ENCODE measurements around the gene UNC13A. TPM values are rescaled to one million over a fixed set of nuclear protein-coding genes. Genes with fewer than 3 reads are reported as not detected.
A peak's percentile ranks its signal among the peaks of the same experiment; 100 is the strongest.

The UNC13A gene
- total RNA-seq, 3 donors from 2014 or later (not counting 1 experiment from before 2014, with no cell fraction given), result not detected

- no peak overlapping the region for H3K27ac Mint-ChIP-seq
- Histone ChIP-seq H3K4me1 (ENCODE audit: control insufficient read depth, insufficient read depth, low read length) (peaks cover 28% of the 10 kb centered on the region), H3K27ac (ENCODE audit: low read length) (no peak overlapping the region), H3K36me3 (ENCODE audit: control insufficient read depth, insufficient read depth, low read length) (peaks cover 50% of the 10 kb centered on the region), H3K4me3 (ENCODE audit: low read length) (no peak overlapping the region), H3K27me3 (ENCODE audit: control insufficient read depth, insufficient read depth, low read length) (no peaks in the 10 kb centered on the region), H3K9me3 (ENCODE audit: control insufficient read depth, insufficient read depth, low read length) (no peaks in the 10 kb centered on the region)
- WGBS (ENCODE audit: insufficient coverage), result 98% methylated on average over 7 of the region's 7 CpGs
- H3K36me3 Mint-ChIP-seq, result no peaks in the 10 kb centered on the region
- H3K4me3 Mint-ChIP-seq, result no peak overlapping the region
- intact Hi-C loops (cut with micrococcal nuclease), result loop anchor here (1.0 kb wide), 1 partner anchor 51 kb away; no protein-coding TSS in a partner anchor
- TF ChIP-seq CTCF (IDR thresholded peaks at IDR 0.05), result no peak
- ATAC-seq, result no peak
- DNase-seq, result no peak
- no peaks in the 10 kb centered on the region for H3K9me3 Mint-ChIP-seq
- peaks cover 20 to 47% of the 10 kb centered on the region in 2 donors for H3K4me1 Mint-ChIP-seq
- H3K27me3 Mint-ChIP-seq (ENCODE audit: low read depth in 2 of 2), result no peaks in the 10 kb centered on the region
These were observed 36.5 kb upstream of the UNC13A start for GRCh38 chr19:17724655-17725054.

GRCh38 chr19:17722655-17723240 lies 34.6 kb upstream of the UNC13A start:
- no peaks in the 10 kb centered on the region for H3K9me3 ChIP-seq (ENCODE audit: control insufficient read depth, insufficient read depth, low read length)

GRCh38 chr19:17721821-17722220 lies 33.7 kb upstream of the UNC13A start:
- Histone ChIP-seq H3K9me3 (ENCODE audit: control insufficient read depth, insufficient read depth, low read length) (no peaks in the 10 kb centered on the region), H3K4me1 (ENCODE audit: control insufficient read depth, insufficient read depth, low read length) (peaks cover 40% of the 10 kb centered on the region), H3K27ac (ENCODE audit: low read length) (no peak overlapping the region), H3K27me3 (ENCODE audit: control insufficient read depth, insufficient read depth, low read length) (no peaks in the 10 kb centered on the region), H3K36me3 (ENCODE audit: control insufficient read depth, insufficient read depth, low read length) (peaks cover 31% of the 10 kb centered on the region), H3K4me3 (ENCODE audit: low read length) (no peak overlapping the region)
- intact Hi-C loops (cut with micrococcal nuclease), result no loop called here
- Mint-ChIP-seq H3K4me1 (peaks cover 25 to 53% of the 10 kb centered on the region in 2 donors), H3K27me3 (ENCODE audit: low read depth in 2 of 2) (peaks cover 0 to 3% of the 10 kb centered on the region in 2 donors), H3K36me3 (no peaks in the 10 kb centered on the region), H3K9me3 (no peaks in the 10 kb centered on the region), H3K4me3 (peak overlapping the region; percentile 1), H3K27ac (peak overlapping the region in 1 of 2 donors; percentile 86)
- TF ChIP-seq CTCF (IDR thresholded peaks at IDR 0.05), result no peak
- DNase-seq, result no peak
- 46% methylated on average over 8 of the region's 8 CpGs for WGBS (ENCODE audit: insufficient coverage)
- no peak for ATAC-seq

More at GRCh38 chr19:17722655-17723240, 34.6 kb upstream of the UNC13A start:
- Mint-ChIP-seq H3K36me3 (no peaks in the 10 kb centered on the region), H3K27me3 (ENCODE audit: low read depth in 2 of 2) (no peaks in the 10 kb centered on the region), H3K4me1 (peaks cover 25 to 53% of the 10 kb centered on the region in 2 donors), H3K4me3 (no peak overlapping the region), H3K27ac (no peak overlapping the region), H3K9me3 (no peaks in the 10 kb centered on the region)
- H3K36me3 ChIP-seq (ENCODE audit: control insufficient read depth, insufficient read depth, low read length), result peaks cover 38% of the 10 kb centered on the region
- no peak overlapping the region for H3K4me3 ChIP-seq (ENCODE audit: low read length)
- intact Hi-C loops (cut with micrococcal nuclease), result no loop called here
- no peak for TF ChIP-seq CTCF (IDR thresholded peaks at IDR 0.05)
- no peak for DNase-seq
- no peak for ATAC-seq
- H3K27ac ChIP-seq (ENCODE audit: low read length), result no peak overlapping the region
- peaks cover 34% of the 10 kb centered on the region for H3K4me1 ChIP-seq (ENCODE audit: control insufficient read depth, insufficient read depth, low read length)
- H3K27me3 ChIP-seq (ENCODE audit: control insufficient read depth, insufficient read depth, low read length), result no peaks in the 10 kb centered on the region
- WGBS (ENCODE audit: insufficient coverage), result 95% methylated on average over 12 of the region's 12 CpGs

All from natural killer cell (primary cell).